NCI-H2196 (cell line): Measurements from ENCODE around the gene SPTSSB.

ENCODE experiments used
- DNase-seq: peaks from one replicate; lab custom pipeline; 2025; ENCODE audit not compliant: unreplicated experiment; lab: John Stamatoyannopoulos, UW

SPTSSB gene

DNA sequence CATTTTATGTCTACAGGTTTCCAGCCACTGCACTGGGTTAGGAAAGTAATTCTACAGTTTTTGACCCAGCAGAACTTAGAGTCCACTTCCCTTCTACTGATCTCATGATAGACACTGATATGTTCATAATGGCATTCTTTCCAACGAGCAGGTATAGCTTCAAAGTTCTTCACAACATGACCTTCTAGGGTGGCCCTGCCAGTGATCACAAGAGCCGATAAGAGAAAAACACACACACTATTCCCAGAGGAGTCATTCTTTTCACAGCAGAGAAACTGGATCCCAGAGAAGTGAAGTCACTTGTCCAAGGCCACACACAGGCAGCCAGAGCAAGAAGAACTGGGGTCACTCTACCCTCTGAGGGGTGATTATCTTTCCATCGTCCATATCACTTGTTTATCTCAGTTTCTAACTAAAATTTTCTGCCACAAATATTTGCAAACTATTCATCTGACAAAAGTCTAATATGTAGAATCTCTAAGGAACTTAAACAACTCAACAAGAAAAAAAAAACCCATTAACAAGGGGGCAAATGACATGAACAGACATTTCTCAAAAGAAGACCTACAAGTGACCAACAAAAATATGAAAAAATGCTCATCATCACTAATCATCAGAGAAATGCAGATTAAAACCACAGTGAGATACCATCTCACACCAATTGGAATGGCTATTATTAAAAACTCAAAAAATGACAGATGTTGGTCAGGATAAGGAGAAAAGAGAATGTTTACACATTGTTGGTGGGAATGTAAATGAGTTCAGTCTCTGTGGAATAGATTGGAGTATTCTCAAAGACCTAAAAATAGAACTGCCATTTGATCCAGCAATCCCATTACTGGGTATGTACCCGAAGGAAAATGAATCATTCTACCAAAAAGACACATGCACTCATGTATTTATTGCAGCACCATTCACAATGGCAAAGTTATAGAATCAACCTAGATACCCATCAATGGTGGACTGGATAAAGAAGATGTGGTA is 31.5 kb downstream of the SPTSSB start:
- no peak for DNase-seq

DNA sequence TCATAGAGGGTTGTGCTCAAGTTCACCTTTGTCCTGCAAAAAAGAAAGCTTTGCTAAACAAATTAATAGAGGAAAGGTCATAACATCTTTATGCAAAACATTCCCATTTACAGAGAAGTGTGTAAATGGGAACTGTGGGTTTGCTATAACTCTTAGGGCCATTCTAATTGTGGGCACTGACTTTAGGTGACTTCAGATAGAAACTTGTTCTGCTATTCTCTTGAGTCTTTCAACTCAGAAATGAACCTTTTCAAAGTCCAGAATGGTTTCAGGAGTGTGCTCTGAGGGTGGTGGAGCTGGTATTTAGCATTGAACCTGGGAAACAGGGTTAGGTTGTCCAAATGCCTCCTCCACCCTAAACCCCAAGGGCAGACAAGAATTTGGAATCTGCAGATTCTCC is 34.0 kb downstream of the SPTSSB start:
- no peak for DNase-seq

DNA sequence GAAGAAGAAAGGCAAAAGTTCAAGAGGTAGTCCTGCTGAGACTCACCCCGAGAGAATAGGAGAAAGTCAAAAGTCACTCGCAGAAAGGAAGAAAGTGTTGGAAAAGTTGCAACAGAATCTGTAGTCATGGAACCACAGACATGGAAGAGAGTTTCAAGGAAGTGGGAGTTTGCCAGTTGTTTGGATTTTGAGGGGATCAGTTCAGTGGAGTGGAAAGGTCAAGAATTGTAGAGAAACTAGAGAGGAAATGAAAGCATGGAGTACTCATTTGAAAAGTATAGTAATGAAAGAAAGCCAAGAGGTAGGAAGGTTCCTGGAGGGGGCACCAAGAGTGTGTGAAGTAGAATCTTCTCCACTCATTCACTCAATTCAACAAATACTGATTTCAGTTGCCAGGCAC is 34.7 kb downstream of the SPTSSB start:
- DNase-seq, result no peak

DNA sequence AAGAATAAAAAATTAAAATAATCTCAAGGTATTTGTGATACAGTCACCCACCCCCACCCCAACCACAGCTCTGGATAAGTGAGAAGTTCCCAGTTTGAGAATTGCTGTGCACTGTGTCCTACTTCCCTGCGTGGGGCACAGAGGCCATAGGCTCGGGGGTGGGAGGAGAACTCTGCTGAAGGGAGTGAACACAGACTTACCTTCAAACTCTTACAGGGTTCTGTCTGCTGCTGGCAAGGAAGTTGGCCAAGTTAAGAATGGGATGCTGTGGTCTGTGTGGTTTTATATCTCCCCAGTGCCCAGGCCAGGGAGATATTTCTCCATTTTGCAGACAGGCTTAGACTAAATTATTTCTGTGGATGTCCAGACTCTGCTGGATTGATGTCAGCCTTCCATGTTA is 37.6 kb downstream of the SPTSSB start:
- no peak for DNase-seq

DNA sequence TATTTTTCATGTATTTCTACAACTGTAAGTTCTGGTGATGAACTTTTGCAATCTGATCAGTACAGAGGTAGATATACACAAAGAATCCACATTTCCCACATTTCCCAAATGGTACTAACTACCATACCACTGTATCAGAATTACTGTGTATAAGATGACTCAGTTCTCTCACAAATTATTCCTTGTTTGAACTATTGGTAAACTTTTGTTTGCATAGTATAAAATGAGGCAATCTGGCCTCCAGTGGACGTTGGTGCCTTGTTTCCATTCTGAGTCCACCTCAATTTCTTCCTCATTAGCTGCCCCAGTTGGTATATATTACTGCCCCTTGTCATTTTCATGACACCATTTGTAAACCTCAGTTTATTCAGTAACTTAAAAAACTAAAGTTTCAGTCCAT is 38.5 kb downstream of the SPTSSB start:
- DNase-seq, result no peak

DNA sequence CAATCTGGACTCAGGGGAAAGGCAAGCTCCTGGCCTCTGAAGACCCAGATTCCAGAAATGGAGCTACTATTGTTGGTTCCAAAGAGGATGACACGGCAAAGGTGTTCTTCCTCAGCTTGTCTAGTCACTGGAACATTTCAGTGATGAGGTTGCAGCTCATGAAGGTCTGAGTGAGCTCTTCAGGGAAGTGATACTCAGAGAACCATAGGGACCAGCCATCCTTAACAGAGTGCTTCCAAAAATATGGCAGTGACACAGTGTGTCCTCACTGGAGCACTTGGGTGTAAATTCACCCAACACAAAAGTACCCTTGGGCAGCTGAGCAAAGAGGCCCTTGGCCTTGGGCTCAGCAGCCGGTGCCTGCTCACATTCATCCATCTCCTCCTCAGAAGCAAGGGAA is 46.3 kb downstream of the SPTSSB start:
- no peak for DNase-seq

DNA sequence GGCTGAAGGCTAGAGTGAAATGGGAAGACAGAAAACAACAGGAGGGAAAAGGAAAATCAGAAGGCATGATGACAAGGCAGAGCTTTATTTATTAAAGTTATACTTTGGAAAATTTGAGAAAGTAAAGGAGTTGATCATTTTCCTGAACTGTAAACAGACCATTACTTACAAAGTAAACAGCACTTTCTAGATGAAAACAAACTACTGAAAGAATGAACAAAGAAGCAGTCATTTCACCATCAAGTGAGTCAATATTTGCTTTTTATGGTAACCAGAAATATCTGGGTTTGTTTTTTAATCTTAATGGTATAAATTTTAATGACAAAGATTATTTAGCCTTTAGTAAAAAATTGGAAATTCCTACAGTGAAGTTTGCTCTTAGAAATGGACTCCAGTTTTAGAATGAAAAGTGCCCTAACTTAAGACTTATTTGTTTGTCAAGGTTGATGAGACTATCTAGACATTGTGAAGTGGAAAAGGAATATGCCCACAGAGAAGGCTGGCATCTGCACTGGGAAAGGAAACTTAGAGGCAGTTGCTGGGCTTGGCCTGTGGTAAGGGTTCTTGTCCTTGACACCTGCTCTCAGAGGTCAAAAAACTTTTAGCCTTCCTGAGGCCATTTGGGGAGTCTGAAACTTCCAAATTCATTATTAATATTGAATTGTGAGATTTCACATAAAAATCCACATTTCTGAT is 47.2 kb downstream of the SPTSSB start:
- DNase-seq, result no peak

DNA sequence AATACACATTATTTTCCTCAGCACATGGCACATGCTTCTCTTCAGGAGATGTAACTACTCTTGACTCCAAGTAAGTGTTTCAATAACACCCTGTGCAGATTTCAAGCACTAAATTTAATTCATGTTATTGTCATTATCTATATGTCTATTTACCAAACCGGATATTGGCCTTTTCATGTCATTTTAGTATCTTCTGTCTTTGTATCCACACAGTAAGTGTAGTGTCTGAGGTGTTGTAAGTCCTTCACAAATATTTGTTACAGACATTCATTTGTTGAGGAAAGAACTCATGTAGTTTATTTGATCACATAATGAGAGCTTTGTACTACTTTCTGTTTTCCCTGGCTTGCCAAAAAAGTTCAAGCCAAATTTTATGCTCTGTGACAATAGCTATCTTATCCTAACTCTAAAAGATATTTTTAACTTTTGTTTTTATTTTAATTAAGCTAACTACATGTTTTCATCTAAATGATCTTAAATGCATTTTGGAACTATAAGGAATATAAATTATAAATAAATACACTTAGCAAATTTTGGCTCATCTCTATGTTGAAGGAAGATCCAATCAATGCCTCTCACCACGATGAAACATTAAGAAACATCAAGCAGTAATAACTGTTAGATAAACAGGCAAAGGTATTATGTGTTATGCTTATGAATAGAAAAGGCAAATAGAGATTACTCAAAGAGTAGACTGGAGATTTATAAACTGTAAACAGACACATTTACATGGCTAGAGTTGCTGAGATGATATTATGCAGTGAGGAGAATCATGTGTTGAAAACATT is 48.3 kb downstream of the SPTSSB start:
- no peak for DNase-seq

DNA sequence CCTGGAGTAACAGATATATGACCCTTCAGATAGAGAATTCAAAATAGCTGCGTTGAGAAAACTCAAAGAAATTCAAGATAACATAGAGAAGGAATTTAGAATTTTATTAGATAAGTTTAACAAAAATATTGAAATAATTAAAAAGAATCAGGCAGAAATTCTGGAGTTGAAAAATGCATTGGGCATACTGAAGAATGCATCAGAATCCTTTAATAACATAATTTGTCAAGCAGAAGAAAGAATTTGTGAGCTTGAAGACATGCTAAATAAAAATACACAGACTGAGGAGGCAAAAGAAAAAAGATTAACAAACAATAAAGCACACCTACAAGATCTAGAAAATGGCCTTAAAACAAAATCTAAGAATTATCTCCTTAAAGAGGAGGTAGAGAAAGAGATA is 50.5 kb downstream of the SPTSSB start:
- no peak for DNase-seq

DNA sequence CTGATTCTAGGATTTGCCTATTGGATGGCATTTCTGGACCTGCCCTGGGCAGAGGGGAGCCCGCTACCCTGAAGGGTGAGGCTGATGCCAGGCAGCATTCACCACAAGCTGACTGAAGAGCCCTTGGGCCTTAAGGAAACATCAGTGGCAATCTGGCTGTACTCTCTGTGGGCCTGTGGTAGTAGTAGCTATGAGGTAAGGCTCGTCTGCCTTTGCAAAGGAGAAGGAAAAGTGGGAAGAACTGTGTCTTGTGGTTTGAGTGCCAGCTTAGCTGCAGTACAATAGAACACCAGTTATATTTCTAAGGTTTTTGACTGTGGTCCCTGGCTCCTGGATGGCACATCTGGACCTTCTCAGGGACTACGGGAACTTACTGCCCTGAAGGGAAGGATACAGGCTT is 51.5 kb downstream of the SPTSSB start:
- DNase-seq, result no peak

DNA sequence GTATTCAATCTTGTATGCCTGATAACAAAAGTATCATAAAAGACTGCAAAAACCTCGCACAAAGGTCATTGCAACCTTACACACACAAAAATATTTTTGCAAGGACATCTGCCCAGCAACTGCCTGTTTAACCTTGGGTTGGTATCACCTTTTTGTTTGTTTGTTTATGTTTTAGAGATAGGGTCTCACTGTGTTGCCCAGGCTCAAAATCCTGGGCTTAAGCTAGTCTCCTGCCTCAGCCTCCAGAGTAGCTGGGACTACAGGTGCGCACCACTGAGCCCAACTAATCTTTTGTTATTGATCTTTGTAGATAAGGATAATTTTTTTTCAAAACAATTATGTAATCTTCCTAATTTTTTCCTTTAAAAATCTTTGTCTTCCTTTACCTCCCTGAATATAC is 54.2 kb downstream of the SPTSSB start:
- DNase-seq, result no peak

DNA sequence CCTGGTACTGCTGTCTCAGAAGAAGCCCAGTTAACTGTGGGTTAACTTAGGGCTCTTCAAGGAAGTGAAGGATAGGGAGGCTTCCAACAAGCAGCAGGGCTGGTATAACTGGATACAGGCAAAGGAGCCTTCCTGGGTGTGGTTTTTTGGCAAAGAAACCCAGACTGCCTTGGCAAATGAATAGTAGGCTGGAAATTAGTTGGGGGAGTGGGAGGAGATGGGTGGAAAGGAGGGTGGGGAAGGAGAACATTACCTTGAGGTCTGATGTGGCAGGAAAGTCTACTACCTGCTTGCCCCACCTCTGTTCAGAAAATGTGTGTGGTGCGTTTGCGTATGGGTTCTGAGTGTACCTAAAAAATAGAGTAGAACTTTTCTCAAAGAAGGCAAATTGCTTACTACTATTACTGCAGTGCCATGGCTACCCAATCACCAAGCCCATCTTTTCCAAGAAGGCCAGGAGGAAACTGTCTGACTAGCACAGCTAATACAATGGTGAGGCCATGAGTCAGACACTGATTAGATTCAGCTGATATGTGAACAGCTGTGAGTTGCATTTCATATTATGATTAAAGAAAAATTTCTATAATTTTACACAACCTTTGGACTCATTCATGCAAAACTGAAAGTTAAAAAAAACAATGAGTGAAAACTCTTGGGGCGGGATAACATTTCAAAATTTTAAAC is 55.2 kb downstream of the SPTSSB start:
- DNase-seq, result no peak

DNA sequence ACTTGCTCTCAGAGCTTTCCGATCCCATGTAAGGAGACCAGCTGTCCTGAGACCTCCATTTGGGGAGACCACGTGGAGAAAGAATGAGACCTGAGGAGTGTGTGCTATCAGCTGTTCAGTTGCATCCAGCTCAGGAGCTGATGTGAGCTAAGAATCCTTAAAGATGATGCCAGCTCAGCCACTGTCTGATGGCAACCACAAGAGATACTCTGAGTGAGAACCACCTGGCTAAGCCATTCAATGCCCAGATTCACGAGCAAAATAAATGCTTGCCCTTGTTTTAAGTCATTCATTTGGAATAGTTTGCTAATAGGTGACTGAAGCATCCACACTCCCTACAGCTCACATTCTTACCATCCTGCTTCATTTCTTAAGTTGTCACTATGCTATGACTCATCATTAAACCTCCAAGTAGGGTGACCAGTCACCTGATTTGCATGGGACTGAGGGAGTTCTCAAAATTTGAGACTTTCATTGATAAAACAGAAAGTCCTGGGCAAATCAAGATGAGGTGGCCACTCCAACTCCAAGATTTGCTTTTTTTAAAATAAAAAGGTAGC is 56.4 kb downstream of the SPTSSB start:
- DNase-seq, result no peak

DNA sequence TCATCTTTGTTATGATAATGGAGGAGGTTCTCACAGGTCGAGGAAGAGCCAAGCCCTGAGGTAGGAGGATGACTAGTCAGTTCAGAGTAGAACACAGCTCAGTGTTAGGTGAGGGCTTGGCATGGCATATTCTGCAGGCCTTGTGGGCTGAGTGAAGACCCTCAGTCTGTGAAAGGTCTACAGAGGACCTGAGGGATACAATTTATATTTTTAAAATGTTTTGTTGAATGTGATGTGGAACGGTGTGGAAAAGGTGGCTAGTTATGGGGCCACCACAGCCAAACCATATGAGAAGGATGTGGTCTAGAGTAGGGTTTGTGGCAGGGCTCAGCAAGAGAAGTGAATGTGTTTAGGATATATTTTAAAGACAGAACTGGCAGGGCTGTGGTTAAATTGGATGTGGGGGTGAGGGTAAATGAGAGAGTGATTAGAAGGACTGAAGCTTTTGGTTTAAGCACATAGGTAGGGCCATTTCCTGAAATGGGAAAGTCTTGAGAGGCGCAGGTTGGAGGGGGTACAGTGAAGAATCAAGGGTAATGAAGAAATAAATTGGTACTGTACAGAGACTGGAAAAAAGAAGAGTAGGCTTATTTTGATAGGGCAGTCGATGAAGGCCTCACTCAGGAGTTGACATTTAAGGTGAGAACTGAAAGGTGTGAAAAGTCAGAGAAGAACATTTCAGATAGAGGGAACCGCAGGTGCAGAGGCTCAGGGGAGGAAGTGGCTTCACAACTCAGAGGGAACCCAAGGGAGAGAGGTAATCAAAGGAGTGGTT is 60.5 kb downstream of the SPTSSB start:
- no peak for DNase-seq

DNA sequence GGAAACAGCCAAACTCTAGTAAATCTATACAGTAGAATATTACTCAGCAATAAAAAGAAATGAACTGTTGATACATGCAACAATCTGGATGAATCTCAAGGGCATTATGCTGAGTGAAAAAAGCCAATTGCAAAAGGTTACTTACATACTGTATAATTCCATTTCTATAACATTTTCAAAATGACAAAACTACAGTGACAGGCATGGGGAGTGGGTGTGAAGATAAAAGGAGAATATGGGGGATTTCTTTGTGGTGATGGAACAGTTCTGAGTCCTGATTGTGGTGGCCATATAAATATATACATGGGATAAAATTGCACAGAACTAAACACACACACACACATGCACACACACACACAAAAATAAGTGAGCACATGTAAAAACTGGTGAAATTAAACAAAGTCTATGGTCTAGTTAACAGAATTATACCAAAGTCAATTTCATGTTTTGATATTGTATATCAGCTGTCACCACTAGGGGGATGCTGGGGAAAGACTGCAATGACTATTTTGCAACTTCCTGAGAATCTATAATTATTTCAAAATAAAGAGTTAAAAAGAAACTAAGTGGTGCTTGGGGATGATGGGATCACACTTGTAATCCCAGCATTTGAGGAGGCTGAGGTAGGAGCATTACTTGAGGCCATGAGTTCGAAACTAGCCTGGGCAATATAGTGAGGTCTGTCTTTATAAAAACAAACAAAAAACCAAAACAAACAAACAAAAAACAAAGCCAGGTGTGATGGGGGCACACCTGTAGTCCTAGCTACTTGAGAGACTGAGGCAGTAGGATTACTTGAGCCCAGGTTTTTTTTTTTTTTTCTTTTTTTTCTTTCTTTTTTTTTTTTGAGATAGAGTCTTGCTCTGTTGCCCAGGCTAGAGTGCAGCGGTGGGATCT is 66.0 kb downstream of the SPTSSB start:
- DNase-seq, result peak; percentile 20

DNA sequence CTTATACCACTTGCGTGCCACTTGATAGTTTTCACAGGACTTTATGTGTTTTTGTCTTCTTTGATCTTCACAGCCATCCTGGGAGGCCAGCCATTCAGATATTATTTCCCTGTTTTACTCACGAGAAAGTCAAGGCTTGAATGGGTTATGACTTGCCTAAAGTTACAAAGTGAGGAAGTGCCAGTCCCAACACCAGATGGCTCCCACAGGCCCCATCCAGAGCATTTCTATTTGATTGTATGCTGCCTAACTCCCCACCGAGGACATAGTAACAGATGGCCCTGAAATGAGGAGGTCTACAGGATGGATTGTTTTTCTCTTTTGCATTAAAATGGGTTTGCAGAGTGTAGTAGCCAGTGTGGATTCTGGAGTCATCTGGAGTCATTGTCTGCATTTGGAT is 74.5 kb downstream of the SPTSSB start:
- no peak for DNase-seq

DNA sequence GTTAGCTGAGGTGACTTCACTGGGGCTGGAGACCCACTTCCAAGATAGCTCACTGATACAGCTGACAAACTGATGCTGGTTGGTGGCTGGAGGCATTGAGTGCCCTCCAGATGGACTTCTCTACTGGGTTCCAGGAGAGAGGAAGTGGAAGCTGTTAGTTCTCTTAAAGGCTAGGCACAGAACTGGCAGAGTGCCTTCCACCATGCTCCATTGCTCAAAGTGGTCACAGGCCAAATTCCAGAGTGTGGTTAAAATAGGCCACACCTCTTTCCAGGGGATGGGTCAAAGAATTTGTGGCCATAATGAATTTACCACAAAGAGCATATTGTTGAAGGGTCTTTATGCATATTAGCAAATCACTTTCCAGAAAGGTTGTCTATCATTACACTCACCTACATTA is 76.0 kb downstream of the SPTSSB start:
- DNase-seq, result no peak
